CD4-positive, CD25-positive, alpha-beta regulatory T cell (primary cell): ENCODE results near the gene CDT1. TPM values are rescaled to one million over a fixed set of nuclear protein-coding genes. Genes with fewer than 3 reads are reported as not detected.

Experiments used
- ATAC-seq, 2 donors: fragments of 150-1000 bp; cut with Tn5 transposase; one replicate each; pipeline ENCODE4 v1.10.0; 2021; ENCODE audit warnings: low read depth in 2 of 2, moderate number of reproducible peaks in 2 of 2, moderate library complexity in 1 of 2
- DNase-seq, 3 donors: peaks; one replicate each; pipeline versions ENCODE4 v3.0.0 to v3.0.0-alpha.2; 2012 to 2022; ENCODE audit warnings: mixed read lengths in 1 of 3
- H3K27ac ChIP-seq: one replicate; pipeline ENCODE4 v1.7.0; 2013; ENCODE audit warnings: mild to moderate bottlenecking, low read length; ENCODE audit not compliant: insufficient read depth, poor library complexity, severe bottlenecking
- H3K27me3 ChIP-seq: one replicate; pipeline ENCODE4 v1.7.0; 2013; ENCODE audit warnings: low read length; ENCODE audit not compliant: control insufficient read depth, insufficient read depth
- H3K36me3 ChIP-seq: one replicate; pipeline ENCODE4 v1.7.0; 2013; ENCODE audit warnings: mild to moderate bottlenecking, low read length, moderate library complexity; ENCODE audit not compliant: control insufficient read depth, insufficient read depth
- H3K4me1 ChIP-seq: 2 replicates; pipeline ENCODE4 v1.7.0; 2013; ENCODE audit warnings: mild to moderate bottlenecking, low read length; ENCODE audit not compliant: insufficient read depth, control insufficient read depth, poor library complexity, severe bottlenecking
- H3K4me3 ChIP-seq: one replicate; pipeline ENCODE4 v1.7.0; 2013; ENCODE audit warnings: low read depth, mild to moderate bottlenecking, low read length, moderate library complexity
- H3K9me3 ChIP-seq, 2 experiments: 1 replicate in 1 of 2; 2 replicates in 1 of 2; pipeline ENCODE4 v1.7.0; 2013; ENCODE audit warnings: low read length in 2 of 2, mild to moderate bottlenecking in 1 of 2, moderate library complexity in 1 of 2; ENCODE audit not compliant: control insufficient read depth in 2 of 2
- H3K27ac Mint-ChIP-seq, 3 donors: one replicate each; pipeline ENCODE4 v1.8.0; 2020 to 2022; ENCODE audit warnings: mild to moderate bottlenecking in 3 of 3, mixed read lengths in 3 of 3, moderate library complexity in 2 of 3
- H3K27me3 Mint-ChIP-seq: one replicate; pipeline ENCODE4 v1.8.0; 2022; ENCODE audit warnings: mild to moderate bottlenecking, mixed read lengths
- H3K36me3 Mint-ChIP-seq: one replicate; pipeline ENCODE4 v1.8.0; 2020; ENCODE audit warnings: mixed read lengths
- H3K4me1 Mint-ChIP-seq, 4 donors: one replicate each; pipeline ENCODE4 v1.8.0; 2020 to 2022; ENCODE audit warnings: mixed read lengths in 4 of 4, mild to moderate bottlenecking in 1 of 4
- H3K4me3 Mint-ChIP-seq, 4 donors: one replicate each; pipeline ENCODE4 v1.8.0; 2020 to 2022; ENCODE audit warnings: mild to moderate bottlenecking in 4 of 4, mixed read lengths in 4 of 4, moderate library complexity in 3 of 4
- H3K9me3 Mint-ChIP-seq, 7 donors: one replicate each; pipeline ENCODE4 v1.8.0; 2020 to 2022; ENCODE audit warnings: mixed read lengths in 7 of 7, mild to moderate bottlenecking in 3 of 7, moderate library complexity in 2 of 7
- polyA plus RNA-seq, 4 donors: library from polyadenylated mRNA; unstranded; fragments of 300-500 nt; fragmentation: Illumina TruSeq; gene quantifications; one replicate each; pipeline ENCODE4 v1.2.3, GENCODE V29; 2021
- total RNA-seq: library from RNA; stranded (reverse); gene quantifications from one replicate; pipeline ENCODE4 v1.2.3, GENCODE V29; 2022

Gene CDT1
- total and polyA plus RNA-seq, 5 donors from 2014 or later, result 0.60 to 4.8 (median 1.4) TPM

DNA sequence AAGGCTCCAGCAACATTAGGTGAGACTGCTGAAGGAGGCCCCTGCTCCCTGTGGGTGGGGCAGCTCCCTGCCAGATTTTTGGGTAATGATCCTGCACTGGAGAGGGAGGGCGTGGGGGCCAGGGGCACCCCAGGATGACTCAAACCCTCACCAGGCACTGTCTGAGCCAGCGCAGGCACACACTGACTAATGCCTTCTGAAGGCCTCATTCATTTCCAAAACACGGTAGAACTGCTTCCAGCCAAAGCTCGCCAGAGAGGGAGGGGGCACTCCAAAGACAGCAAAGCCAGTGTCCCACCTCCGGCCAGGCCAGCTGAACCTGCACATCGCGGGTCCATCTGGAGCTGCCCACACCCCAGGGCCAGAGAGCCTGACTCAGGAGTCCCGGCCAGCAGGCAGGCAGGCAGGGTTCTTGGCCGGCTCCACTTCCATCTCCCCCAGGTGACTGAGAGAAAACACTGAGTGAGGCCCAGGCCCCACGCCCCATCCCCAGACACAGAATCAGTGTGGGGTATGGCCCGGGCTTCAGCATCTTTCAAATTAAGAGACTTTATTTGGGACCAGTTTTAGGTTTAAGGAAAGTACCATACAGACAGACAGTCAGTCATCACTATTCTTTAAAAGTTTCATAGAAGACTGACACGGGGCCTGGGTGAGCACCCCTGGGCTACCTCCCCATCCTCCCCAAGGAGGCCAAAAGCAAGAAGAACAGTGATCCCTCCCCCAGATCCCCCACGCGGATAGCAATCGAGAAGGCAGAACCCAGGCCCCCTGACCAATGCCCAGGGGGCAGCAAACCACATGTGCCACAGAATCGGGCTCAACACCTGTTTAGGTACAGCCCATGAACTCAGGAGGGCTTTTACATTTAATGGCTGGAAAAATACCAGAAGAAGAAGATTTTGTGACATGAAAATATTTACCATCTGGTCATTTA is 20.9 kb upstream of the CDT1 start:
- peak; percentile 25 to 31 for ATAC-seq
- Mint-ChIP-seq H3K4me3 (peak overlapping the region; percentile 87 to 98 (median 88)), H3K4me1 (peaks cover 0 to 54% (median 30%) of the 10 kb centered on the region in 4 donors), H3K27me3 (no peaks in the 10 kb centered on the region), H3K9me3 (no peaks in the 10 kb centered on the region), H3K27ac (peak overlapping the region; percentile 89 to 99 (median 96)), H3K36me3 (no peaks in the 10 kb centered on the region)
- Histone ChIP-seq H3K4me1 (peaks cover 72% of the 10 kb centered on the region), H3K27me3 (no peaks in the 10 kb centered on the region), H3K27ac (peak overlapping the region; percentile 85), H3K9me3 (no peaks in the 10 kb centered on the region), H3K4me3 (peak overlapping the region; percentile 65), H3K36me3 (no peaks in the 10 kb centered on the region)
- peak in 2 of 3 donors; percentile 33 to 64 for DNase-seq

DNA sequence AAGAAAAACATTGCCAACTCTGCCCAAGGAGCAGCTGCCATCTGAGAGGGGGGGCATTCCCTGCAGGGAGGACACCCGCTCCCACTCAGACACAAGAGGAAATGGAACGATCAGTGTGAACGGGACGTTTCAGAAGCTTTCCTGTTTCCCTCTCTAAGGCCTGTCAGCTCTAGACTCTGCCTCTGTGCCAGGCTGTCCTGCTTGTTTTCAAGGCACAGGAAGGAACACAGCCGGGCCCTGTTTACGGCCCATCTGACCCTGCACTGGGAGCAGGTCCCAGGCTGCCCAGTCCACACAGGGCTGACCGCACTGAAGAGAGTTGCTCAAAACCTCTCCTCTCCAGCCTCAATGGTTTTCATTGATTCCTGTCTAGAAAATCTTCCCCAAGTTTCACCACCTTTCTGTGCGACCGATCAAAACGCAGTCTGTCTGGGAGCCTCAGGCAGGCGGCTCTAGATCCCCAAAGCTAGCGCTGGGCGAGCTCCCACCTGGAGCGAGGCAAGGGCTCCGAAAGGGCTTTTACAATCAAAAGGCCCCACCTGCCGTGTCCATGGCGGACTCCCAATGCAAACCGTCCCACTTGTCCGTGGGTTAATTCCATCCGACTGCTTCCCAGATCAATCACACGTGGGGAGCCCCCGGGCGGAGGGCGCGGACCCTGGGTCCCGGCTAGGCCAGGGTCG is 20.1 kb upstream of the CDT1 start:
- no peaks in the 10 kb centered on the region for H3K9me3 Mint-ChIP-seq
- peaks cover 0 to 48% (median 30%) of the 10 kb centered on the region in 4 donors for H3K4me1 Mint-ChIP-seq
- no peaks in the 10 kb centered on the region for H3K36me3 Mint-ChIP-seq
- Histone ChIP-seq H3K4me3 (peak overlapping the region; percentile 65), H3K27ac (peak overlapping the region; percentile 85), H3K9me3 (no peaks in the 10 kb centered on the region), H3K27me3 (no peaks in the 10 kb centered on the region), H3K4me1 (peaks cover 64% of the 10 kb centered on the region), H3K36me3 (no peaks in the 10 kb centered on the region)
- H3K27ac Mint-ChIP-seq, result peak overlapping the region; percentile 89 to 99 (median 96)
- H3K27me3 Mint-ChIP-seq, result no peaks in the 10 kb centered on the region
- ATAC-seq, result no peak
- H3K4me3 Mint-ChIP-seq, result peak overlapping the region; percentile 87 to 98 (median 88)
- peak in 1 of 3 donors; percentile 47 for DNase-seq

DNA sequence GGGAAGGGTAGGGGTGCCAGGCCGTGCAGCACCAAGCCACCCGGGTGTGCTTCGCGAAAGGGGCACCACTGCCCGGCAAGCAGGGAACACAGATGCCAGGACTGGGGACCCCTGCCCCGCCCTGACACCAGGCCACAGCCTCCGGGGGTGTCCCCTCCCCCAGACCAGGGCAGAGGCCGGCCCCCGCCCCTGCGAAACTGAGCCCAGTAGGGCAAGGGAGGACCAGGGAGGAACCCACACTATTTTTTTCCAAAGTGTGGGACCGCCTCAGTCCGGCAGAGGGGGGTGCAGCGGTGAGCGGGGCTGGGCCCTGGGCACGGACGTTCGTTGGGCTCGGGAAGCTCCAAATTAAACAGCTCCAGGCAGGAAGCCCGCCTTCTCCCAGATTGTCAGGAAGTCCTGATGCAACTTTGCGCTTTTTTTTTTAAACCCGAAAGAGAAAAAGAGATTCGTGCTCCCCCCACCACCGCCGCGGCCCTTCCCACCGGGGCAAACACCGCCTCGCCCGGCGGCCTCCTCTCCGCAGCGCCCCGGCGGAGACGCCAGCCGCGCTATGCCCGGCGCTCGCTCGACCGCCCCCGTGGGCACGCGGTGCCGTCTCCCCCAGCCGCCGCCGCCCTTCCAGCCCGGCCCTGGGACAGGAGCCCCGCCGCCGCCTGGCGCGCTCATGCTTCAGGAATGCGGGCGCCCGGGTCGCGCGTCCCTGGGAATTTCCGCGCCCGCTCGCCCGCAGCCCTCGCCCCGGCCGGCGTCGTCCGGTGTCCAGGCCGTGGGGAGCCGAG is 19.3 kb upstream of the CDT1 start:
- H3K36me3 ChIP-seq, result no peaks in the 10 kb centered on the region
- peaks cover 57% of the 10 kb centered on the region for H3K4me1 ChIP-seq
- no peaks in the 10 kb centered on the region for H3K27me3 ChIP-seq
- ATAC-seq, result no peak
- peaks cover 0 to 45% (median 30%) of the 10 kb centered on the region in 4 donors for H3K4me1 Mint-ChIP-seq
- no peaks in the 10 kb centered on the region for H3K36me3 Mint-ChIP-seq
- H3K27ac ChIP-seq, result peak overlapping the region; percentile 85
- H3K4me3 ChIP-seq, result peak overlapping the region; percentile 65
- peak; percentile 31 to 47 (median 36) for DNase-seq
- H3K27ac Mint-ChIP-seq, result peak overlapping the region in 2 of 3 donors; percentile 82 to 89
- H3K4me3 Mint-ChIP-seq, result peak overlapping the region; percentile 86 to 90 (median 88)
- H3K9me3 ChIP-seq, result no peaks in the 10 kb centered on the region
- H3K27me3 Mint-ChIP-seq, result no peaks in the 10 kb centered on the region
- H3K9me3 Mint-ChIP-seq, result no peaks in the 10 kb centered on the region

DNA sequence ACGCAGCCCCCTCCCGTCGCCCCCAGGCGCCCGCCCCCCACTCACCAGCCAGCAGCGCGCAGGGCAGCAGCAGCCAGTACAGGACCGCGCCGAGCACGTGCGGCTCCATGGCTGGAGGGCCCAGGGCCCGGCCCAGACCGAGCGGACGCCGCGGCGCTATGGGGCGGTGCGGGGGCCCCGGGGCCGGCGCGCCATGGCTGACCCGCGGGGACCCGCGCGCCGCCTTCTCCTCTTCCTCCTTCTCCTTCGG is 18.8 kb upstream of the CDT1 start:
- Histone ChIP-seq H3K4me1 (peaks cover 52% of the 10 kb centered on the region), H3K27me3 (no peaks in the 10 kb centered on the region), H3K36me3 (no peaks in the 10 kb centered on the region), H3K9me3 (no peaks in the 10 kb centered on the region), H3K4me3 (no peak overlapping the region), H3K27ac (peak overlapping the region; percentile 85)
- Mint-ChIP-seq H3K27ac (no peak overlapping the region), H3K36me3 (no peaks in the 10 kb centered on the region), H3K4me3 (no peak overlapping the region), H3K4me1 (peaks cover 0 to 45% (median 33%) of the 10 kb centered on the region in 4 donors), H3K9me3 (no peaks in the 10 kb centered on the region), H3K27me3 (no peaks in the 10 kb centered on the region)
- no peak for ATAC-seq
- DNase-seq, result no peak

DNA sequence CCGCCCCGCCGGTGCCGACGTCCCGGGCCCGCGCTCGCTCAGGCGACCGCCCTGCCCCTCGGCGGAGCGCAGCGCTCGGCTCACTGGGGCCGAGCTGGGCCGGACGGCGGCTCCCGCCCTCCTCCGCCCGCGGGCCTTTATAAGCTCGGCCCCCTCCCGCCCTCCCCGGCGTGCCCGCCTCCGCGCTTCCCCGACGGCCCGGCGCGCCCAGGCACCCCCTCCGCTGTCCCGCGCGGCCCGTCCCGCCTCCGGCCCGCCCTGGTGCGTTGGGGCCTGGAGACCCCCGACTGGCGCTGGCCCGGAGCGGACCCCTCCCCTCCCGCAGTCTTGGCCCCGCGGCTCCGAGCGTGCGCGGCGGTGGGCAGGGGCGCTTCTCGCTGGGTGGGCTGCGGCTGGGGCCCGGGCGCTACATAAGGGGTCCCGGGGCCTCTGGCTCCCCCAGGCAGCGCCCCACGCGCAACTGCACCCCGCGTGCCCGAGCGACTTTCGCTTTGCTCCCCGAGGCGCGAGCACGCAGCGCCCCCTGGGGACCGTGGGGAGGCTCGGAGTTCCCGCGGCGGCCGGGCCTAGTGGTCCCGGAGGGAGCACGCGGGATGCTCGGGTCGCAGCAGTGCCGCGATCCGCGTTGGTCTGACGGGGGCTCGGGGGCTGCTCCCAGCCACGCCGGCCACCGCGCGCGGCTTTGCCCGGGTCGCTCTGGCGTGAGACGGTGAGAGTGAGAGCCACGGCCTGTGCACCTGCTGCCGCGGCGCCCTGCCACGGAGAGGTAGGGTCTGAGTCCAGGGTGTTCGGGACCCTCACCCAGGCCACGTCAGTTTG is 18.3 kb upstream of the CDT1 start, which contains the start of gene PIEZO1:
Gene PIEZO1, minus strand, starts transcription at position 115 of the 819 bp plus-strand sequence. CDS start 256 bp downstream, outside the sequence.
- no peaks in the 10 kb centered on the region for H3K27me3 Mint-ChIP-seq
- Histone ChIP-seq H3K4me3 (peak within 1 kb of the TSS; percentile 48), H3K27me3 (no peaks in the 10 kb centered on the region), H3K36me3 (no peaks in the 10 kb centered on the region), H3K27ac (peak within 1 kb of the TSS; percentile 85), H3K9me3 (no peaks in the 10 kb centered on the region), H3K4me1 (peaks cover 52% of the 10 kb centered on the region)
- H3K4me1 Mint-ChIP-seq, result peaks cover 0 to 45% (median 34%) of the 10 kb centered on the region in 4 donors
- H3K27ac Mint-ChIP-seq, result peak within 1 kb of the TSS in 1 of 3 donors; percentile 82
- no peaks in the 10 kb centered on the region for H3K36me3 Mint-ChIP-seq
- DNase-seq (peak; percentile 79 to 85 (median 80)), ATAC-seq (peak; percentile 42 to 48)
- peak within 1 kb of the TSS; percentile 86 to 90 (median 88) for H3K4me3 Mint-ChIP-seq
- H3K9me3 Mint-ChIP-seq, result no peaks in the 10 kb centered on the region

DNA sequence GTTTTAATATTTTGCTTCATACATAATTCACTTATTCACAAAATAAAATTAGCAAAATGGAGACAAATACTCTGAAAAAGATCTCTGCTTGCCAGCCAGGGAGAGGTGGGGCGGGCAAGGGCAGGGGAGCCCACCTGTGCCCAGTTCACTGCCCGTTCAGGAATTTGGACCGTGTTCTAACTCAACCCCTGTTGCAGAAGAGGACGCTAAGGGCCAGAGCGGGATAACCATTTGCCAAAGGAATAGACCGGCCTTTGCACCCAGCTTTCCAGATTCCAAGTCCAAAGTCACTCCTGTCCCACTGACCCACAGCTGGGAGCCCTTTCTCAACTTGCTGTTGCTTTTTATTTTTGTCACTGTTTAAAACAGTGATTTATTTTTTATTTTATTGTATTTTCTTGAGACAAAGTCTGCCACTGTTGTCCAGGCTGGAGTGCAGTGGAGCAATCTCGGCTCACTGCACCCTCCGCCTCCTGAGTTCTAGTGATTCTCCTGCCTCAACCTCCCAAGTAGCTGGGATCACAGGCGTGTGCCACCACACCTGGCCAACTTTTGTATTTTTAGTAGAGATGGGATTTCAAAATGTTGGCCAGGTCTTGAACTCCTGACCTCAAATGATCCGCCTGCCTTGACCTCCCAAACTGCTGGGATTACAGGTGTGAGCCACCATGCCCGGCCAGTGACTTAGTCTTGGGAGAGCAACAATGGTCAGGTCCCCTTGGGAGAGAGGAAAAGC is 15.8 kb upstream of the CDT1 start:
- DNase-seq (no peak), ATAC-seq (no peak)
- peaks cover 49% of the 10 kb centered on the region for H3K4me1 ChIP-seq
- no peaks in the 10 kb centered on the region for H3K9me3 ChIP-seq
- H3K4me1 Mint-ChIP-seq, result peaks cover 0 to 39% (median 25%) of the 10 kb centered on the region in 4 donors
- no peaks in the 10 kb centered on the region for H3K9me3 Mint-ChIP-seq
- no peak overlapping the region for H3K4me3 ChIP-seq
- H3K27me3 ChIP-seq, result no peaks in the 10 kb centered on the region
- peak overlapping the region in 1 of 3 donors; percentile 75 for H3K27ac Mint-ChIP-seq
- no peaks in the 10 kb centered on the region for H3K36me3 ChIP-seq
- no peak overlapping the region for H3K27ac ChIP-seq
- no peaks in the 10 kb centered on the region for H3K36me3 Mint-ChIP-seq
- no peaks in the 10 kb centered on the region for H3K27me3 Mint-ChIP-seq
- peak overlapping the region in 2 of 4 donors; percentile 71 to 80 for H3K4me3 Mint-ChIP-seq
